Upper lobe of left lung (tissue), 6 donors: ENCODE measurements around the gene APBA1. TPM values are rescaled to one million over a fixed set of nuclear protein-coding genes. Genes with fewer than 3 reads are reported as not detected.

Experiments used
- ATAC-seq, 2 donors: fragments of 200-7000 bp; cut with Tn5 transposase; one replicate each; pipeline ENCODE4 v1.9.1; 2022; ENCODE audit warnings: mild to moderate bottlenecking in 2 of 2, moderate library complexity in 2 of 2; ENCODE audit not compliant: low FRiP score in 2 of 2
- DNase-seq, 2 donors: peaks; one replicate each; pipeline ENCODE4 v3.0.0-alpha.2; 2019 to 2020
- H3K27ac ChIP-seq, 4 donors: fragments of 200-600 bp; sonication (generic); one replicate each; pipeline ENCODE4 v1.5.1; 2016 to 2019
- H3K27me3 ChIP-seq, 4 donors: fragments of 200-600 bp; sonication (generic); one replicate each; pipeline ENCODE4 v1.5.1; 2017 to 2019
- H3K36me3 ChIP-seq, 4 donors: fragments of 200-600 bp; sonication (generic); one replicate each; pipeline ENCODE4 v1.5.1; 2016 to 2019
- H3K4me1 ChIP-seq, 4 donors: fragments of 200-600 bp; sonication (generic); one replicate each; pipeline ENCODE4 v1.5.1; 2018 to 2019
- H3K4me3 ChIP-seq, 4 donors: fragments of 200-600 bp; sonication (generic); one replicate each; pipeline ENCODE4 v1.5.1; 2017 to 2019; ENCODE audit warnings: mild to moderate bottlenecking in 2 of 4, moderate library complexity in 1 of 4
- H3K9me3 ChIP-seq, 4 donors: fragments of 200-600 bp; sonication (generic); one replicate each; pipeline ENCODE4 v1.5.1; 2018 to 2019
- EP300 ChIP-seq, 4 donors: sonication (generic); formaldehyde crosslinking; IDR thresholded peaks; one replicate each; pipeline ENCODE4 v1.5.1; 2017; ENCODE audit warnings: antibody characterized with exemption in 4 of 4, control low read depth in 2 of 4
- POLR2A ChIP-seq, 4 donors: fragments of 450-650 bp; IDR thresholded peaks; one replicate each; pipeline ENCODE4 v1.5.1; 2016 to 2017; ENCODE audit warnings: antibody characterized with exemption in 4 of 4, mild to moderate bottlenecking in 2 of 4
- POLR2AphosphoS5 ChIP-seq, 2 donors: sonication (generic); formaldehyde crosslinking; IDR thresholded peaks; one replicate each; pipeline ENCODE4 v1.5.1; 2017; ENCODE audit warnings: antibody characterized with exemption in 2 of 2
- WGBS, 2 donors: methylation state at CpG; one replicate each; pipeline ENCODE4 v1.1.5; 2017 to 2018; 5-methylcytosine and 5-hydroxymethylcytosine counted together
- total RNA-seq, 6 donors: library from RNA; depleted of rRNA in 4 of 6; stranded (reverse); fragments of >200 nt in 4 of 6; gene quantifications; one replicate each; pipeline versions ENCODE4 v1.1.0 to v1.2.1, GENCODE V29; 2016 to 2021
- TF ChIP-seq, protein P1 (sequence below), 6 experiments: fragments of 450-650 bp in 4 of 6; fragments of 200-600 bp in 2 of 6; sonication (generic) in 2 of 6; IDR thresholded peaks; one replicate each; pipeline ENCODE4 v1.5.1; 2016 to 2019; ENCODE audit warnings: antibody characterized with exemption in 6 of 6
- donor health status: DM: no; HTN: no; CAD: no; lungs with moderate emphysema.
- donor health status: DM: no; HTN: yes; CAD: no; lungs with severe emphysema.

Gene APBA1
- total RNA-seq, 6 donors from 2014 or later: 2.1 to 5.4 (median 4.0) TPM

DNA sequence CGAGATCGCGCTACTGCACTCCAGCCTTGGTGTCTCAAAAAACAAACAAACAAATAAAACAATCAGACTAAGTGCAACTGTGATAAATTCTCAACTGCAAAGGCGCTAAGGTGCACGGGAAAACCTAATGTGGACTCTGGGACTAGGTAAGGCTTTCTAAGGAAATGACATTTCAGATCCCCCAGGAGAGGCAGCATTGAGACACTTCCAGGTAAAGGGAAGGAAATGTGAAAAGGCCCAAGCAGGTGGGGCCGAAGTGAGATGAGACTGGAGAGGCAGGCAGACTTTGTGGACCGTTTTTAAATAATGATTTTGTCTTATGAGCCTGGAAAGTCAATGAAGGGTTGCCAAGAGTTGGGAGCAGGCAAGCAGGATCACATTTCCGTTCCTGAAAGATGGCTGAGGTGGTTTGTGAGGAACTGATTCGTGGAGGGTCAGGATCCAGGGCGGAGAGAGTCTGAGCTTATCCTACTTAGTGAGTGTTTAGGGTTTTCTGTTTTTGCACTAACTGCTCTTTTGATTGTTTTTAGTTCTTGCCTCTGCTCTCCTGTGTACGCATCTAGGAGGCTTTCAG lies 2.0 kb upstream of the APBA1 start:
- no peak for DNase-seq

DNA sequence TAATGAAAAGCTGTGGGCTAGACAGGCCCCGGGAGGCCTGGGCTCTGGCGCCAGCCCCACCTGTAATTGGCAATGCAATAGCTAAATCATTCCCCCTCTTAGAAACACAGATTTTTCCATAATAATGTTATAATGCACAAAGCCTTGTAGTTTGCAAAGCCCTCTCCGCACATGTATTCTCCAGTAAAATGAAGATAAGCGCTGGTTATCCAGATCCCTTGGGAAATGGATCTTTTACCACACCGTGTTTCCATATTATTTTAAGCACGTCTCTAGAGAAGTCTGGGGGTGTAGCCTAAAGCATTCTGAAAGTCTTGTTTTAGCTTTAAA lies 1.1 kb upstream of the APBA1 start:
- no peaks in the 10 kb centered on the region for H3K9me3 ChIP-seq
- no peaks in the 10 kb centered on the region for H3K27me3 ChIP-seq
- H3K36me3 ChIP-seq: no peaks in the 10 kb centered on the region
- peaks cover 4 to 35% (median 16%) of the 10 kb centered on the region in 4 donors for H3K4me1 ChIP-seq
- DNase-seq (no peak), ATAC-seq (no peak)
- peak overlapping the region; percentile 30 to 83 (median 54) for H3K27ac ChIP-seq
- TF ChIP-seq POLR2A (IDR thresholded peaks at IDR 0.05) (no peak), EP300 (IDR thresholded peaks at IDR 0.05) (no peak), POLR2AphosphoS5 (IDR thresholded peaks at IDR 0.05) (no peak)
- TF ChIP-seq, protein P1, sequence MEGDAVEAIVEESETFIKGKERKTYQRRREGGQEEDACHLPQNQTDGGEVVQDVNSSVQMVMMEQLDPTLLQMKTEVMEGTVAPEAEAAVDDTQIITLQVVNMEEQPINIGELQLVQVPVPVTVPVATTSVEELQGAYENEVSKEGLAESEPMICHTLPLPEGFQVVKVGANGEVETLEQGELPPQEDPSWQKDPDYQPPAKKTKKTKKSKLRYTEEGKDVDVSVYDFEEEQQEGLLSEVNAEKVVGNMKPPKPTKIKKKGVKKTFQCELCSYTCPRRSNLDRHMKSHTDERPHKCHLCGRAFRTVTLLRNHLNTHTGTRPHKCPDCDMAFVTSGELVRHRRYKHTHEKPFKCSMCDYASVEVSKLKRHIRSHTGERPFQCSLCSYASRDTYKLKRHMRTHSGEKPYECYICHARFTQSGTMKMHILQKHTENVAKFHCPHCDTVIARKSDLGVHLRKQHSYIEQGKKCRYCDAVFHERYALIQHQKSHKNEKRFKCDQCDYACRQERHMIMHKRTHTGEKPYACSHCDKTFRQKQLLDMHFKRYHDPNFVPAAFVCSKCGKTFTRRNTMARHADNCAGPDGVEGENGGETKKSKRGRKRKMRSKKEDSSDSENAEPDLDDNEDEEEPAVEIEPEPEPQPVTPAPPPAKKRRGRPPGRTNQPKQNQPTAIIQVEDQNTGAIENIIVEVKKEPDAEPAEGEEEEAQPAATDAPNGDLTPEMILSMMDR (IDR thresholded peaks at IDR 0.05): no peak
- WGBS, 2 donors: 60 to 61% methylated on average over 6 of the region's 6 CpGs
- peak overlapping the region in 3 of 4 donors; percentile 79 to 86 (median 81) for H3K4me3 ChIP-seq

More for the DNA sequence above, 2.0 kb upstream of the APBA1 start:
- ATAC-seq: no peak
- no peak for TF ChIP-seq POLR2A (IDR thresholded peaks at IDR 0.05)
- TF ChIP-seq, protein P1 (IDR thresholded peaks at IDR 0.05): no peak
- TF ChIP-seq POLR2AphosphoS5 (IDR thresholded peaks at IDR 0.05): no peak
- no peak for TF ChIP-seq EP300 (IDR thresholded peaks at IDR 0.05)
- no peaks in the 10 kb centered on the region for H3K36me3 ChIP-seq
- peaks cover 4 to 35% (median 16%) of the 10 kb centered on the region in 4 donors for H3K4me1 ChIP-seq
- H3K27me3 ChIP-seq: no peaks in the 10 kb centered on the region
- WGBS, 2 donors: 75% methylated on average over 11 of the region's 11 CpGs
- peak overlapping the region in 1 of 4 donors; percentile 19 for H3K27ac ChIP-seq
- no peaks in the 10 kb centered on the region for H3K9me3 ChIP-seq
- no peak overlapping the region for H3K4me3 ChIP-seq

DNA sequence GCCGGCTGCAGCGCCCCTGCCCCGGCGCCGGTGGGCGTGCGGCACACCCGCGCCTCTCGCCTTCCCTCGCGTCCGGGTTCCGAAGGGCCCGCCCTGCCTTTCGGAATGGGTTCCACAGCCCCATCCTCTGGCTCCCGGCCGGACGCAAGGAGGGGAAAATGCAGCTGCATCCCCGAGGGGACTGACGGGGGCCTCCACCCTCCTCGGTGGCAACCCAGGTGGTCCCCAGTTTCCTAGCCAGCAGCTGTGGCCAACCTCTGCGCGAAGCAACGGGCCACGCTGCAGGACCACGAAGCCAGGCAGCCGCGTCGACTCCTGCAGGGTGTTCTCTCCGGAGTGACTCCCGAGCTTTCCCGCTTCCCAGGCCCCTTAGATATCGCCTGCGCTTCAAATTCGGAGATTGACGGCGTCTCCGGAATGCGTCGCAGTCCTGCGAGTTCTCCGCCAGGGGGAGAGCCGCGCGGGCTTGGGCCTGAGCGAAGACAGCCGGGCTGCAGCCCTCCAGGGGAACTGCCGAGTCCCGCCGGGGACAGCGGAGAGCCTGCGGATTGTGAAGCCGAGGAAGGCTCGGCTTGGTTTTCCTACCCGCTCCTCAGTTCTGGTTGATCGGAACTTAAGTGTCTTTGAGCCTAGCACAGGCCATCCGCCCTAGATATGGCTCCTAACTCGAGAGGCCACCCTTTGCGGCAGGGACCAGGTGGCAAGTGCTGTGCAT lies 582 bp upstream of the APBA1 start:
- H3K4me1 ChIP-seq: peaks cover 4 to 35% (median 16%) of the 10 kb centered on the region in 4 donors
- H3K27me3 ChIP-seq: no peaks in the 10 kb centered on the region
- peak overlapping the region; percentile 30 to 83 (median 54) for H3K27ac ChIP-seq
- no peaks in the 10 kb centered on the region for H3K36me3 ChIP-seq
- no peaks in the 10 kb centered on the region for H3K9me3 ChIP-seq
- DNase-seq: peak; percentile 82 to 94
- H3K4me3 ChIP-seq: peak overlapping the region; percentile 37 to 86 (median 80)
- peak; percentile 91 to 92 for ATAC-seq
- TF ChIP-seq POLR2AphosphoS5 (IDR thresholded peaks at IDR 0.05) (peak in 1 of 2 donors; percentile 7), POLR2A (IDR thresholded peaks at IDR 0.05) (no peak), EP300 (IDR thresholded peaks at IDR 0.05) (no peak)
- TF ChIP-seq, protein P1 (IDR thresholded peaks at IDR 0.05): peak; percentile 82 to 92 (median 87)
- WGBS, 2 donors: 0 to 1% methylated on average over 16 to 38 of the region's 60 CpGs

- peaks cover 4 to 35% (median 16%) of the 10 kb centered on the region in 4 donors for H3K4me1 ChIP-seq
- DNase-seq (peak in 1 of 2 donors; percentile 26), ATAC-seq (peak; percentile 4 to 50)
- 43 to 57% methylated on average over 15 of the region's 15 CpGs for WGBS, 2 donors
- peak overlapping the region; percentile 40 to 86 (median 80) for H3K4me3 ChIP-seq
- H3K27me3 ChIP-seq: no peaks in the 10 kb centered on the region
- peak overlapping the region in 3 of 4 donors; percentile 34 to 83 (median 68) for H3K27ac ChIP-seq
- no peaks in the 10 kb centered on the region for H3K9me3 ChIP-seq
- H3K36me3 ChIP-seq: no peaks in the 10 kb centered on the region
- TF ChIP-seq POLR2AphosphoS5 (IDR thresholded peaks at IDR 0.05): no peak
- no peak for TF ChIP-seq EP300 (IDR thresholded peaks at IDR 0.05)
- TF ChIP-seq, protein P1 (IDR thresholded peaks at IDR 0.05): no peak
- no peak for TF ChIP-seq POLR2A (IDR thresholded peaks at IDR 0.05)
These were observed 776 bp downstream of the APBA1 start for GRCh38 chr9:69671311-69671878.
